GM12878 (cell line): ENCODE data around the gene TNFRSF8. TPM values are rescaled to one million over a fixed set of nuclear protein-coding genes. Genes with fewer than 3 reads are reported as not detected.

Source experiments
- CHD1 ChIP-seq: IDR thresholded peaks from 2 replicates; pipeline ENCODE4 v1.6.1; 2012; ENCODE audit warnings: low read depth, low read length, improper control_type of control experiment
- CREM ChIP-seq: IDR thresholded peaks from 2 replicates; pipeline ENCODE4 v1.6.1; 2014; ENCODE audit warnings: antibody characterized with exemption, low read depth
- ESRRA ChIP-seq: IDR thresholded peaks from 2 replicates; pipeline ENCODE4 v1.6.1; 2012; ENCODE audit warnings: mild to moderate bottlenecking, low read length, improper control_type of control experiment
- FOXM1 ChIP-seq: IDR thresholded peaks from 2 replicates; pipeline ENCODE4 v1.6.1; 2012; ENCODE audit warnings: low read depth, mild to moderate bottlenecking, inconsistent platforms, low read length, moderate library complexity
- GABPA ChIP-seq: IDR thresholded peaks from 2 replicates; pipeline ENCODE4 v1.6.1; 2014; ENCODE audit warnings: antibody characterized with exemption, low read depth, mild to moderate bottlenecking, inconsistent platforms
- IKZF1 ChIP-seq: fragments of 450-650 bp; conservative IDR thresholded peaks from 2 replicates; pipeline ENCODE4 v1.6.1; 2017; ENCODE audit warnings: antibody characterized with exemption, mild to moderate bottlenecking
- MTA2 ChIP-seq: fragments of 450-650 bp; IDR thresholded peaks from 2 replicates; pipeline ENCODE4 v1.6.1; 2016; ENCODE audit warnings: low read depth, mild to moderate bottlenecking, moderate library complexity
- NFYA ChIP-seq: IDR thresholded peaks from 2 replicates; pipeline ENCODE4 v1.6.1; 2011; ENCODE audit warnings: low read depth, mild to moderate bottlenecking, low read length, improper control_type of control experiment, borderline replicate concordance
- NRF1 ChIP-seq: conservative IDR thresholded peaks from 2 replicates; pipeline ENCODE4 v1.6.1; 2011; ENCODE audit warnings: mild to moderate bottlenecking, low read depth, low read length, improper control_type of control experiment
- POLR2A ChIP-seq: IDR thresholded peaks from 2 replicates; pipeline ENCODE4 v1.6.1; 2011; ENCODE audit warnings: low read depth, mild to moderate bottlenecking, low read length
- POU2F2 ChIP-seq: IDR thresholded peaks from 3 replicates; pipeline ENCODE4 v1.6.1; 2011; ENCODE audit warnings: low read depth, mild to moderate bottlenecking, low read length, borderline replicate concordance
- RBBP5 ChIP-seq: fragments of 200-600 bp; sonication (generic); conservative IDR thresholded peaks from 2 replicates; pipeline ENCODE4 v1.6.1; 2016
- SIX5 ChIP-seq: IDR thresholded peaks from 2 replicates; pipeline ENCODE4 v1.6.1; 2011; ENCODE audit warnings: mild to moderate bottlenecking, low read depth, low read length, moderate library complexity; ENCODE audit not compliant: severe bottlenecking
- ZNF217 ChIP-seq: fragments of 450-650 bp; IDR thresholded peaks from 2 replicates; pipeline ENCODE4 v1.6.1; 2017; ENCODE audit warnings: antibody characterized with exemption, mild to moderate bottlenecking
- polyA plus RNA-seq, 11 experiments: library from polyadenylated mRNA; depleted of rRNA in 4 of 11; unstranded in 6 of 11; stranded (reverse) in 5 of 11; fragments of >200 nt; fragmentation: Nextera tagmentation in 4 of 11; fragmentation: Illumina TruSeq in 1 of 11; extraction: Ambion mirVana in 4 of 11; extraction: Trizol in 1 of 11; gene quantifications; 1 replicate in 1 of 11; 2 replicates in 10 of 11; pipeline versions ENCODE4 v1.2.1 to v1.2.3, GENCODE V29; 2011 to 2016; ENCODE audit warnings: inconsistent platforms in 2 of 11, missing spikeins in 2 of 11, low read depth in 1 of 11
- total RNA-seq, 4 experiments: library from RNA; depleted of rRNA in 3 of 4; stranded (reverse); fragments of >200 nt in 3 of 4; fragmentation: Illumina TruSeq in 1 of 4; extraction: Trizol in 1 of 4; gene quantifications; 2 replicates each; pipeline versions ENCODE4 v1.2.1 to v1.2.3, GENCODE V29; 2013 to 2021
- TF ChIP-seq, protein P1 (sequence below): fragments of 450-650 bp; IDR thresholded peaks from 2 replicates; pipeline ENCODE4 v1.6.1; 2016; ENCODE audit warnings: mild to moderate bottlenecking
- TF ChIP-seq, protein P2 (sequence below): fragments of 450-650 bp; IDR thresholded peaks from 2 replicates; pipeline ENCODE4 v1.6.1; 2017; ENCODE audit warnings: low read depth, mild to moderate bottlenecking, moderate library complexity
- TF ChIP-seq, protein P3 (sequence below): fragments of 450-650 bp; IDR thresholded peaks from 2 replicates; pipeline ENCODE4 v1.6.1; 2017; ENCODE audit warnings: mild to moderate bottlenecking, low read depth, inconsistent platforms; ENCODE audit not compliant: poor library complexity, severe bottlenecking
- TF ChIP-seq, protein P4 (sequence below): fragments of 450-650 bp; IDR thresholded peaks from 2 replicates; pipeline ENCODE4 v1.6.1; 2017; ENCODE audit warnings: mild to moderate bottlenecking, moderate library complexity
- TF ChIP-seq, protein P5 (sequence below): fragments of 450-650 bp; conservative IDR thresholded peaks from 2 replicates; pipeline ENCODE4 v1.6.1; 2017; ENCODE audit warnings: mild to moderate bottlenecking, moderate library complexity
- TF ChIP-seq, protein P6 (sequence below): IDR thresholded peaks from 2 replicates; pipeline ENCODE4 v1.6.1; 2012; ENCODE audit warnings: low read depth, low read length, improper control_type of control experiment

The TNFRSF8 gene
- total and polyA plus RNA-seq, 10 of the 15 experiments (the other 5 are each of a cell fraction or from before 2014, with no cell fraction given), result 9.8 to 114 (median 58.8) TPM

DNA sequence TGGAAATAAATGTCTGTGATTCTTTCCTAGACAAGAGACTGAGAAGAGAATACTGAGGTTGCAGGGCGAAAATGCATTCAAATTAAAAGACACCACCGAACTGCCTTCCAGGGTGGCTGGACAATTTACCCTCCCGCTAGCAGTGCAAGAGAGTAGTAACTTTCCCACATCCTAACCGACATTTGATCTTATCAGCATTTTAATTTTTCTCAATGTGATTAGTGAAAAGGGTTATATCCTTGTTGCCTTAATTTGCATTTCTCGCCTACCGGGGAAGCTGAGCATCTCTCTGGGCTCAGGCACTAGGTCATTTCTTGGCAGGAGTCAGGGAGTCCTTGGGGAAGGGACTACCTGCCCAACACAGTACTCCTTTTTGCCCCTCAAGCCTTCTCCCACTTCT, 2.8 kb downstream of the TNFRSF8 start (continued):
- TF ChIP-seq, protein P1, sequence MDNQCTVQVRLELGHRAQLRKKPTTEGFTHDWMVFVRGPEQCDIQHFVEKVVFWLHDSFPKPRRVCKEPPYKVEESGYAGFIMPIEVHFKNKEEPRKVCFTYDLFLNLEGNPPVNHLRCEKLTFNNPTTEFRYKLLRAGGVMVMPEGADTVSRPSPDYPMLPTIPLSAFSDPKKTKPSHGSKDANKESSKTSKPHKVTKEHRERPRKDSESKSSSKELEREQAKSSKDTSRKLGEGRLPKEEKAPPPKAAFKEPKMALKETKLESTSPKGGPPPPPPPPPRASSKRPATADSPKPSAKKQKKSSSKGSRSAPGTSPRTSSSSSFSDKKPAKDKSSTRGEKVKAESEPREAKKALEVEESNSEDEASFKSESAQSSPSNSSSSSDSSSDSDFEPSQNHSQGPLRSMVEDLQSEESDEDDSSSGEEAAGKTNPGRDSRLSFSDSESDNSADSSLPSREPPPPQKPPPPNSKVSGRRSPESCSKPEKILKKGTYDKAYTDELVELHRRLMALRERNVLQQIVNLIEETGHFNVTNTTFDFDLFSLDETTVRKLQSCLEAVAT, result peak; percentile 14
- TF ChIP-seq NRF1 (no peak), IKZF1 (peak; percentile 47; the same call in 1 of the 2 replicates), ESRRA (no peak), ZNF217 (no peak), POU2F2 (peak; percentile 91; the same call in 2 of the 3 replicates), RBBP5 (no peak), POLR2A (peak; percentile 51; the same call in 1 of the 2 replicates), CREM (no peak), MTA2 (peak; percentile 34; the same call in 1 of the 2 replicates), FOXM1 (no peak), GABPA (no peak), CHD1 (no peak), SIX5 (no peak), NFYA (no peak)
- TF ChIP-seq, protein P2, sequence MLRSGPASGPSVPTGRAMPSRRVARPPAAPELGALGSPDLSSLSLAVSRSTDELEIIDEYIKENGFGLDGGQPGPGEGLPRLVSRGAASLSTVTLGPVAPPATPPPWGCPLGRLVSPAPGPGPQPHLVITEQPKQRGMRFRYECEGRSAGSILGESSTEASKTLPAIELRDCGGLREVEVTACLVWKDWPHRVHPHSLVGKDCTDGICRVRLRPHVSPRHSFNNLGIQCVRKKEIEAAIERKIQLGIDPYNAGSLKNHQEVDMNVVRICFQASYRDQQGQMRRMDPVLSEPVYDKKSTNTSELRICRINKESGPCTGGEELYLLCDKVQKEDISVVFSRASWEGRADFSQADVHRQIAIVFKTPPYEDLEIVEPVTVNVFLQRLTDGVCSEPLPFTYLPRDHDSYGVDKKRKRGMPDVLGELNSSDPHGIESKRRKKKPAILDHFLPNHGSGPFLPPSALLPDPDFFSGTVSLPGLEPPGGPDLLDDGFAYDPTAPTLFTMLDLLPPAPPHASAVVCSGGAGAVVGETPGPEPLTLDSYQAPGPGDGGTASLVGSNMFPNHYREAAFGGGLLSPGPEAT, result peak; percentile 33; the same call in 1 of the 2 replicates
- TF ChIP-seq, protein P3, sequence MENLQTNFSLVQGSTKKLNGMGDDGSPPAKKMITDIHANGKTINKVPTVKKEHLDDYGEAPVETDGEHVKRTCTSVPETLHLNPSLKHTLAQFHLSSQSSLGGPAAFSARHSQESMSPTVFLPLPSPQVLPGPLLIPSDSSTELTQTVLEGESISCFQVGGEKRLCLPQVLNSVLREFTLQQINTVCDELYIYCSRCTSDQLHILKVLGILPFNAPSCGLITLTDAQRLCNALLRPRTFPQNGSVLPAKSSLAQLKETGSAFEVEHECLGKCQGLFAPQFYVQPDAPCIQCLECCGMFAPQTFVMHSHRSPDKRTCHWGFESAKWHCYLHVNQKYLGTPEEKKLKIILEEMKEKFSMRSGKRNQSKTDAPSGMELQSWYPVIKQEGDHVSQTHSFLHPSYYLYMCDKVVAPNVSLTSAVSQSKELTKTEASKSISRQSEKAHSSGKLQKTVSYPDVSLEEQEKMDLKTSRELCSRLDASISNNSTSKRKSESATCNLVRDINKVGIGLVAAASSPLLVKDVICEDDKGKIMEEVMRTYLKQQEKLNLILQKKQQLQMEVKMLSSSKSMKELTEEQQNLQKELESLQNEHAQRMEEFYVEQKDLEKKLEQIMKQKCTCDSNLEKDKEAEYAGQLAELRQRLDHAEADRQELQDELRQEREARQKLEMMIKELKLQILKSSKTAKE, result peak; percentile 21
- TF ChIP-seq, protein P4, sequence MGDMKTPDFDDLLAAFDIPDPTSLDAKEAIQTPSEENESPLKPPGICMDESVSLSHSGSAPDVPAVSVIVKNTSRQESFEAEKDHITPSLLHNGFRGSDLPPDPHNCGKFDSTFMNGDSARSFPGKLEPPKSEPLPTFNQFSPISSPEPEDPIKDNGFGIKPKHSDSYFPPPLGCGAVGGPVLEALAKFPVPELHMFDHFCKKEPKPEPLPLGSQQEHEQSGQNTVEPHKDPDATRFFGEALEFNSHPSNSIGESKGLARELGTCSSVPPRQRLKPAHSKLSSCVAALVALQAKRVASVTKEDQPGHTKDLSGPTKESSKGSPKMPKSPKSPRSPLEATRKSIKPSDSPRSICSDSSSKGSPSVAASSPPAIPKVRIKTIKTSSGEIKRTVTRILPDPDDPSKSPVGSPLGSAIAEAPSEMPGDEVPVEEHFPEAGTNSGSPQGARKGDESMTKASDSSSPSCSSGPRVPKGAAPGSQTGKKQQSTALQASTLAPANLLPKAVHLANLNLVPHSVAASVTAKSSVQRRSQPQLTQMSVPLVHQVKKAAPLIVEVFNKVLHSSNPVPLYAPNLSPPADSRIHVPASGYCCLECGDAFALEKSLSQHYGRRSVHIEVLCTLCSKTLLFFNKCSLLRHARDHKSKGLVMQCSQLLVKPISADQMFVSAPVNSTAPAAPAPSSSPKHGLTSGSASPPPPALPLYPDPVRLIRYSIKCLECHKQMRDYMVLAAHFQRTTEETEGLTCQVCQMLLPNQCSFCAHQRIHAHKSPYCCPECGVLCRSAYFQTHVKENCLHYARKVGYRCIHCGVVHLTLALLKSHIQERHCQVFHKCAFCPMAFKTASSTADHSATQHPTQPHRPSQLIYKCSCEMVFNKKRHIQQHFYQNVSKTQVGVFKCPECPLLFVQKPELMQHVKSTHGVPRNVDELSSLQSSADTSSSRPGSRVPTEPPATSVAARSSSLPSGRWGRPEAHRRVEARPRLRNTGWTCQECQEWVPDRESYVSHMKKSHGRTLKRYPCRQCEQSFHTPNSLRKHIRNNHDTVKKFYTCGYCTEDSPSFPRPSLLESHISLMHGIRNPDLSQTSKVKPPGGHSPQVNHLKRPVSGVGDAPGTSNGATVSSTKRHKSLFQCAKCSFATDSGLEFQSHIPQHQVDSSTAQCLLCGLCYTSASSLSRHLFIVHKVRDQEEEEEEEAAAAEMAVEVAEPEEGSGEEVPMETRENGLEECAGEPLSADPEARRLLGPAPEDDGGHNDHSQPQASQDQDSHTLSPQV, result no peak
- TF ChIP-seq, protein P5, sequence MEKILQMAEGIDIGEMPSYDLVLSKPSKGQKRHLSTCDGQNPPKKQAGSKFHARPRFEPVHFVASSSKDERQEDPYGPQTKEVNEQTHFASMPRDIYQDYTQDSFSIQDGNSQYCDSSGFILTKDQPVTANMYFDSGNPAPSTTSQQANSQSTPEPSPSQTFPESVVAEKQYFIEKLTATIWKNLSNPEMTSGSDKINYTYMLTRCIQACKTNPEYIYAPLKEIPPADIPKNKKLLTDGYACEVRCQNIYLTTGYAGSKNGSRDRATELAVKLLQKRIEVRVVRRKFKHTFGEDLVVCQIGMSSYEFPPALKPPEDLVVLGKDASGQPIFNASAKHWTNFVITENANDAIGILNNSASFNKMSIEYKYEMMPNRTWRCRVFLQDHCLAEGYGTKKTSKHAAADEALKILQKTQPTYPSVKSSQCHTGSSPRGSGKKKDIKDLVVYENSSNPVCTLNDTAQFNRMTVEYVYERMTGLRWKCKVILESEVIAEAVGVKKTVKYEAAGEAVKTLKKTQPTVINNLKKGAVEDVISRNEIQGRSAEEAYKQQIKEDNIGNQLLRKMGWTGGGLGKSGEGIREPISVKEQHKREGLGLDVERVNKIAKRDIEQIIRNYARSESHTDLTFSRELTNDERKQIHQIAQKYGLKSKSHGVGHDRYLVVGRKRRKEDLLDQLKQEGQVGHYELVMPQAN, result no peak
- TF ChIP-seq, protein P6, sequence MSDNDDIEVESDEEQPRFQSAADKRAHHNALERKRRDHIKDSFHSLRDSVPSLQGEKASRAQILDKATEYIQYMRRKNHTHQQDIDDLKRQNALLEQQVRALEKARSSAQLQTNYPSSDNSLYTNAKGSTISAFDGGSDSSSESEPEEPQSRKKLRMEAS, result no peak
